SK-N-SH (cell line): ENCODE data around the gene GMPPA.

Experiments
- CTCF ChIP-seq: fragments of 200-600 bp; sonication (generic); IDR thresholded peaks from 2 replicates; pipeline ENCODE4 v1.6.1; 2017; ENCODE audit warnings: antibody characterized with exemption, mild to moderate bottlenecking, moderate library complexity
- JUND ChIP-seq: IDR thresholded peaks from 2 replicates; pipeline ENCODE4 v1.4.0; 2012
- NFIC ChIP-seq: IDR thresholded peaks from 2 replicates; pipeline ENCODE4 v1.4.0; 2012; ENCODE audit warnings: borderline replicate concordance
- POLR2AphosphoS5 ChIP-seq: IDR thresholded peaks from 2 replicates; pipeline ENCODE4 v1.6.1; 2012; ENCODE audit warnings: low read depth, low read length
- USF2 ChIP-seq: fragments of 150-350 bp; IDR thresholded peaks from 2 replicates; pipeline ENCODE4 v1.6.1; 2017; ENCODE audit warnings: antibody characterized with exemption, low read length, low read depth, borderline replicate concordance
- ZBTB33 ChIP-seq: IDR thresholded peaks from 2 replicates; pipeline ENCODE4 v1.4.0; 2012; ENCODE audit warnings: low read depth, borderline replicate concordance

- TF ChIP-seq CTCF: no peak
- TF ChIP-seq POLR2AphosphoS5: no peak
- TF ChIP-seq JUND: no peak
- no peak for TF ChIP-seq USF2
- no peak for TF ChIP-seq NFIC
- TF ChIP-seq ZBTB33: no peak
These were observed 21.5 kb upstream of the GMPPA start for GRCh38 chr2:219477179-219477578.
